GM12878 (cell line): Measurements from ENCODE around the gene C1QTNF5. TPM values are rescaled to one million over a fixed set of nuclear protein-coding genes. Genes with fewer than 3 reads are reported as not detected.

ENCODE experiments used
- ATAC-seq: fragments of 200-7000 bp; cut with Tn5 transposase; 3 replicates; pipeline ENCODE4 v1.9.1; 2020; ENCODE audit warnings: mild to moderate bottlenecking, moderate library complexity
- BruUV-seq: library from RNA; stranded (reverse); fragments of 400-500 nt; replicated peaks from 2 replicates; lab custom pipeline; 2021; lab: Mats Ljungman, UMichigan
- CTCF ChIA-PET: fragments of 300-600 bp; sonication (Branson Sonifier 250); formaldehyde crosslinking; extraction: SDS; loops from one replicate; lab custom pipeline; 2021; ENCODE audit warnings: inconsistent platforms; lab: Yijun Ruan, JAX
- POLR2A ChIA-PET: fragments of 350-600 bp; formaldehyde crosslinking; extraction: SDS; loops from one replicate; lab custom pipeline; 2021; ENCODE audit warnings: inconsistent platforms; lab: Charles Lee
- RAD21 ChIA-PET: fragments of 300-600 bp; sonication (Branson Sonifier 250); formaldehyde crosslinking; loops from one replicate; lab custom pipeline; 2023; ENCODE audit warnings: antibody characterized with exemption; ENCODE audit not compliant: unreplicated experiment; lab: Charles Lee
- SMC1A ChIA-PET: fragments of 300-600 bp; sonication (Branson Sonifier 250); formaldehyde crosslinking; loops from one replicate; lab custom pipeline; 2023; ENCODE audit not compliant: unreplicated experiment, uncharacterized antibody; lab: Charles Lee
- DNase-seq: peaks from one replicate; pipeline ENCODE4 v3.0.0-alpha.2; 2011; ENCODE audit warnings: low read depth, low spot score
- FAIRE-seq: peaks from 3 replicates; lab custom pipeline; 2011; peaks lifted over from hg19 to GRCh38; lab: Jason Lieb, UNC
- H2AFZ ChIP-seq: 2 replicates; pipeline ENCODE4 v1.6.0; 2011; ENCODE audit warnings: low read depth, low read length, control low read depth; ENCODE audit not compliant: control insufficient read depth
- H3K27ac ChIP-seq: 2 replicates; pipeline ENCODE4 v1.5.1; 2011; ENCODE audit warnings: control low read depth; ENCODE audit not compliant: control insufficient read depth, insufficient read depth
- H3K27me3 ChIP-seq, 2 experiments: replicated peaks in 1 of 2; 2 replicates each; pipeline versions ENCODE4 v1.6.0 to v1.6.1; 2011; ENCODE audit warnings: low read length in 1 of 2; ENCODE audit not compliant: control insufficient read depth in 2 of 2, insufficient read depth in 2 of 2
- H3K36me3 ChIP-seq, 2 experiments: 2 replicates each; pipeline ENCODE4 v1.5.1; 2011; ENCODE audit warnings: low read length in 1 of 2; ENCODE audit not compliant: control insufficient read depth in 2 of 2, insufficient read depth in 2 of 2
- H3K4me1 ChIP-seq: 2 replicates; pipeline ENCODE4 v1.6.1; 2011; ENCODE audit warnings: mild to moderate bottlenecking, low read length, moderate library complexity, mixed read lengths; ENCODE audit not compliant: control insufficient read depth, insufficient read depth
- H3K4me2 ChIP-seq: 2 replicates; pipeline ENCODE4 v1.6.0; 2011; ENCODE audit warnings: control low read depth; ENCODE audit not compliant: control insufficient read depth, insufficient read depth
- H3K4me3 ChIP-seq: fragments of 200-600 bp; sonication (generic); 2 replicates; pipeline ENCODE4 v1.5.1; 2016
- H3K79me2 ChIP-seq: 2 replicates; pipeline ENCODE4 v1.6.0; 2011; ENCODE audit warnings: low read length; ENCODE audit not compliant: control insufficient read depth, insufficient read depth
- H3K9ac ChIP-seq: 2 replicates; pipeline ENCODE4 v1.8.0; 2011; ENCODE audit warnings: low read length, control low read depth, mixed read lengths; ENCODE audit not compliant: control insufficient read depth, insufficient read depth
- H3K9me3 ChIP-seq: replicated peaks from 3 replicates; pipeline ENCODE4 v1.5.1; 2011; ENCODE audit warnings: mild to moderate bottlenecking, low read length; ENCODE audit not compliant: control insufficient read depth, insufficient read depth
- H4K20me1 ChIP-seq: 2 replicates; pipeline ENCODE4 v1.6.0; 2011; ENCODE audit not compliant: control insufficient read depth, insufficient read depth
- CREB1 ChIP-seq: IDR thresholded peaks from 2 replicates; pipeline ENCODE4 v1.6.1; 2012; ENCODE audit warnings: low read depth, mild to moderate bottlenecking, inconsistent platforms
- IRF4 ChIP-seq: IDR thresholded peaks from 2 replicates; pipeline ENCODE4 v1.6.1; 2011; ENCODE audit warnings: low read depth, low read length
- JUNB ChIP-seq: IDR thresholded peaks from 2 replicates; pipeline ENCODE4 v1.6.1; 2016; ENCODE audit warnings: antibody characterized with exemption, mild to moderate bottlenecking
- MEF2A ChIP-seq: IDR thresholded peaks from 2 replicates; pipeline ENCODE4 v1.6.1; 2011; ENCODE audit warnings: low read depth, mild to moderate bottlenecking, low read length, moderate library complexity; ENCODE audit not compliant: insufficient read depth
- RBBP5 ChIP-seq: fragments of 200-600 bp; sonication (generic); conservative IDR thresholded peaks from 2 replicates; pipeline ENCODE4 v1.6.1; 2016
- SREBF1 ChIP-seq: IDR thresholded peaks from 2 replicates; pipeline ENCODE4 v1.6.1; 2012; ENCODE audit warnings: mild to moderate bottlenecking, low read length
- WGBS: methylation state at CpG from one replicate; pipeline ENCODE4 v1.1.6; 2016; ENCODE audit warnings: low lambda C conversion rate; ENCODE audit not compliant: insufficient replicate concordance, insufficient coverage; ENCODE audit errors: missing lambda C conversion rate; 5-methylcytosine and 5-hydroxymethylcytosine counted together
- in situ Hi-C: fragments of 300-500 bp; cut with MboI; formaldehyde crosslinking; loops from 9 replicates; pipeline ENCODE4 v1.14.3; 2018; ENCODE audit warnings: mixed read lengths
- intact Hi-C: fragments of 100-400 bp; cut with micrococcal nuclease; formaldehyde crosslinking; loops from one replicate; pipeline ENCODE4 v1.14.2; 2022; ENCODE audit not compliant: unreplicated experiment
- polyA plus RNA-seq, 11 experiments: library from polyadenylated mRNA; depleted of rRNA in 4 of 11; unstranded in 6 of 11; stranded (reverse) in 5 of 11; fragments of >200 nt; fragmentation: Nextera tagmentation in 4 of 11; fragmentation: Illumina TruSeq in 1 of 11; extraction: Ambion mirVana in 4 of 11; extraction: Trizol in 1 of 11; gene quantifications; 1 replicate in 1 of 11; 2 replicates in 10 of 11; pipeline versions ENCODE4 v1.2.1 to v1.2.3, GENCODE V29; 2011 to 2016; ENCODE audit warnings: inconsistent platforms in 2 of 11, missing spikeins in 2 of 11, low read depth in 1 of 11
- total RNA-seq, 4 experiments: library from RNA; depleted of rRNA in 3 of 4; stranded (reverse); fragments of >200 nt in 3 of 4; fragmentation: Illumina TruSeq in 1 of 4; extraction: Trizol in 1 of 4; gene quantifications; 2 replicates each; pipeline versions ENCODE4 v1.2.1 to v1.2.3, GENCODE V29; 2013 to 2021

Gene C1QTNF5
- total and polyA plus RNA-seq, 10 of the 15 experiments (the other 5 are each of a cell fraction or from before 2014, with no cell fraction given) = not detected

DNA sequence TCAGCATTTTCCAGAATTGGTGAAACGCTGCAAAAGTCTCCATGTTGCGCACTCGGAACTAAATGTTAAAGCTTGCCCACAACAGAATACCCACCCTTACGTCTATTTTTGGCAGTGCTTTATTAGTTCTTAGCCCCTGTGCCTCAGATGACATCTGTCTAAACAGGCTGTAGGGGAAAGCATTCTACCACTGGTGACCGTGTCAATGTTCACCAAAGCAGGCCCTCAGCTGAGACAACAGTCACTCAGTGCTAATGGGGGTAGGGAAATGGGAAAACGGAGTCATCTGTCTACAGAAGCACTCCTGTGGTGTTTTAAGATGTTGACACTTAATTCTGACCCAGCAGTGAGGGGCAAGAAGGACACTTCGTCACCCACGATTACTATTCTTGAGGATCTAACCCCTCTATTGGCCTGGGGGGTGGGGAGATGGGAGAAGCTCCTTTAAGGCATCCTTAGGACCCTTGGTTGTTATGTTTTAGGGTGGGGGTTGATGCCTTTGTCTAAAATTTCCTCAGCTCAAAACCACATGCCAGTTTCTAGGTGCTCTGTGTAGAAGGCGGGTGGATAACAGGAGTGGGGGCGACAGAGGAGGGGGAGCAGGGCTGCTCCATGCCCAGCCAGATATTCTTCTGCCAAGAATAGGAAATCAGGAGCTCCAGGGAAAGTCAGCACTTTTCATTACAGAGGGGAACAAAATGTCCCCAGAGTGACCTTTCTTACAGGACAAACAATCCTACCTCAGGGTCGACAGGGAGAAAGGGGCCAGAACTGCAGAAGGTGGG is 21.4 kb upstream of the C1QTNF5 start:
- no peak for DNase-seq
- peaks cover 4 to 8% of the 10 kb centered on the region in 2 experiments; a peak in 3 of 4 replicates for H3K27me3 ChIP-seq
- no peaks in the 10 kb centered on the region for H3K9me3 ChIP-seq
- no peak overlapping the region for H3K27ac ChIP-seq
- TF ChIP-seq IRF4 (no peak), CREB1 (no peak)
- H3K79me2 ChIP-seq = no peaks in the 10 kb centered on the region
- FAIRE-seq = no peak
- ChIA-PET SMC1A (interaction anchor here (1.1 to 1.5 kb wide), 2 partner anchors 24 to 113 kb away, joined by 3 to 7 read pairs; no protein-coding TSS in a partner anchor), POLR2A (interaction anchor here (1.1 to 1.6 kb wide), 2 partner anchors 8 to 21 kb away, joined by 3 read pairs; no protein-coding TSS in a partner anchor), CTCF (interaction anchor here (0.6 to 3.0 kb wide), 6 partner anchors 9 to 113 kb away, joined by 3 to 25 read pairs (median 4); no protein-coding TSS in a partner anchor), RAD21 (interaction anchor here (1.6 to 2.2 kb wide), 4 partner anchors 8 to 112 kb away, joined by 5 to 16 read pairs (median 8); no protein-coding TSS in a partner anchor)
- H3K36me3 ChIP-seq = no peaks in the 10 kb centered on the region
- ATAC-seq = no peak
- H3K4me2 ChIP-seq = no peak overlapping the region
- H4K20me1 ChIP-seq = 0 out of 2 replicates have a peak, but pooled peaks cover 2% of the 10 kb centered on the region
- intact Hi-C loops = no loop called here
- 44% methylated on average over 11 of the region's 11 CpGs for WGBS
- H3K9ac ChIP-seq = no peak overlapping the region
- H3K4me3 ChIP-seq = no peak overlapping the region
- peaks cover 7% of the 10 kb centered on the region for H3K4me1 ChIP-seq
- no TSS peak for BruUV-seq
- in situ Hi-C loops = no loop called here
- H2AFZ ChIP-seq = no peak overlapping the region

DNA sequence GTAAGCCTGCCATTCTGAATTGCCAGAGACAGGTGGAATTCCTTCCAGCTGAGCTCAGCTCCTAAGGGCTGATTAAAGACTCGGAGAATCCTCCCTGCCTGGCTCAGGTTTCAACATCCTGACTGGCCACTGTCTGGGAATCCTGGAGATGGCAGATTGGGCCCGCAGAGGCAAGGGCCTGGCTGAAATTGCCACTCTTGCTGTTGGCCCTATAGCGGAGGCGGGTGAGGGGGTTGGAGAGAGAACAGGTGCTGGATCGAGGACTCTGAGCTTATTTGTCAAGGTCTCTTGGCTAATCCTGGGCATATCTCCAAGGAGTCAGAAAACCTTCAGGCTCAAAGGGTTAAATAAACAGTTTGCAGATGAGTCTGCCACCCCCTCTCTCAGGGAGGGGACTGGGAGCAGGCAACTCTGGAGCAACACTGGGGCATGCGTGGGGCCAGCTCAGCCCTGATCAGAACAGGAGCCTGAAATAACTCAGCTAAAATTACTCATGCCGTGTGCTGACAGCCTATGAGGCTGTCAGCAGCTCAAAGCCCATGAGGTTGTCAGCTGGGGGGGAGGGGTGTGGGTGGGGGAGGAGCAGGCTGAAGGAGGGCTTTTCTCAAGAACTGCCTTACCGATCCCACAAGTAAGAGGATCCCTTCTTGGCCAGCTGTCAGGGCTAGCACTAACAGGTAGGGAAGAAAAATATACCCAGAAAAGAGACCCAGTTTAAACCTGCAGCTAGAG is 20.5 kb upstream of the C1QTNF5 start:
- ChIA-PET RAD21 (interaction anchor here (1.6 to 2.2 kb wide), 4 partner anchors 9 to 113 kb away, joined by 5 to 16 read pairs (median 8); no protein-coding TSS in a partner anchor), POLR2A (interaction anchor here (1.1 to 1.6 kb wide), 2 partner anchors 9 to 22 kb away, joined by 3 read pairs; no protein-coding TSS in a partner anchor), CTCF (interaction anchor here (1.0 to 3.0 kb wide), 9 partner anchors 8 to 113 kb away, joined by 3 to 25 read pairs (median 4); no protein-coding TSS in a partner anchor), SMC1A (interaction anchor here (1.0 to 1.5 kb wide), 3 partner anchors 10 to 114 kb away, joined by 3 to 7 read pairs (median 3); no protein-coding TSS in a partner anchor)
- no TSS peak for BruUV-seq
- Histone ChIP-seq H3K27ac (no peak overlapping the region), H3K9ac (no peak overlapping the region), H3K9me3 (no peaks in the 10 kb centered on the region), H2AFZ (no peak overlapping the region), H3K36me3 (no peaks in the 10 kb centered on the region), H3K4me3 (no peak overlapping the region), H3K27me3 (peaks cover 4 to 8% of the 10 kb centered on the region in 2 experiments; a peak in 3 of 4 replicates), H4K20me1 (0 out of 2 replicates have a peak, but pooled peaks cover 2% of the 10 kb centered on the region), H3K79me2 (no peaks in the 10 kb centered on the region), H3K4me1 (peaks cover 10% of the 10 kb centered on the region), H3K4me2 (no peak overlapping the region)
- 27% methylated on average over 8 of the region's 8 CpGs for WGBS
- DNase-seq = no peak
- no peak for FAIRE-seq
- ATAC-seq = peak; percentile 52
- TF ChIP-seq RBBP5 (no peak), MEF2A (peak; percentile 74), JUNB (0 out of 2 replicates have a peak, but pooled peaks have one; percentile 34), SREBF1 (no peak)
- intact Hi-C loops = no loop called here
- in situ Hi-C loops = no loop called here
